ENCODE results near the gene NEK4.

NEK4 gene

DNA sequence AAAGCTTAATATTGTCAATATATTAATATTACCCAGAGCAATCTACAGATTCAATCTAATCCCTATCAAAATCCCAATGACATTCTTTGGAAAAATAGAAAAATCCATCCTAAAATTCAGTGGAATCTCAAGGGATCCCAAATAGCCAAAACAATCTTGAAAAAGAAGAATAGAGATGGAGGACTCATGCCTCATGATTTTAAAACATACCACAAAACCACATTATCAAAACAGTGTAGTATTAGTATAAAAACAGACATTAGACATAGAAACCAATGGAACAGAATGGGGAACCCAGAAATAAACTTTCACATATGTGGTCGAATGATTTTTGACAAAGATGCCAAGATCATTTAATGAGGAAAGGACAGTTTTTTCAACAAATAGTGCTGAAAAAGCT is 14.6 kb downstream of the NEK4 start:
- no peak for DNase-seq (ENCODE audit: insufficient read length, low spot score)
- FAIRE-seq, result no peak
- TF ChIP-seq PAX5 (IDR thresholded peaks at IDR 0.05; ENCODE audit: insufficient read depth, low read length, severe bottlenecking), result no peak
- TF ChIP-seq TAF1 (IDR thresholded peaks at IDR 0.05; ENCODE audit: low read depth, low read length), result no peak
- no peak for TF ChIP-seq POLR2A (IDR thresholded peaks at IDR 0.05; ENCODE audit: low read depth, low read length)
- no peak for TF ChIP-seq POU2F2 (IDR thresholded peaks at IDR 0.05; ENCODE audit: low read depth, low read length)
- no peak for TF ChIP-seq POLR2AphosphoS5 (IDR thresholded peaks at IDR 0.05; ENCODE audit: low read depth, low read length)
- no peak for TF ChIP-seq SPI1 (IDR thresholded peaks at IDR 0.05; ENCODE audit: low read depth, low read length)

DNA sequence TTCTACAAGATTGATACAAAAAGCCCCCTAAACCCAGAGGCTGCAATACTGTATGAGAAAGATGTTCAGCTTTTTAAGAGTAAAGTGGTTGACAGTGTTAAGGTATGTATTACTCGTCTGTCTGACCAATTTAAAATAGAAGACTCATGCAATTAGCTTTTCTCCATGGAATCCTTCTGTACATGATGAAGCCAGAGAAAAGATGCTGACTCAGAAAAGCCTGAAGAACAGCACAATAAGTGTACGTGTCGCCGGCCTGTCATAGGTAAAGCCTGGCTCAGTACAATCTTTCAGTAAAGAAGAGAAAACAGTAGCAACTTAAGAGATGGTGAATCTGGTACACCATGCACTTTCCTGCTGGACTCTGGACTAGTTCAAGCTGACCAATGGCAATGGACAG is 16.4 kb downstream of the NEK4 start:
- DNase-seq (ENCODE audit: insufficient read length, low spot score) (no peak), FAIRE-seq (no peak)
- TF ChIP-seq SPI1 (IDR thresholded peaks at IDR 0.05; ENCODE audit: low read depth, low read length) (no peak), POLR2AphosphoS5 (IDR thresholded peaks at IDR 0.05; ENCODE audit: low read depth, low read length) (no peak), PAX5 (IDR thresholded peaks at IDR 0.05; ENCODE audit: insufficient read depth, low read length, severe bottlenecking) (no peak), TAF1 (IDR thresholded peaks at IDR 0.05; ENCODE audit: low read depth, low read length) (no peak), POU2F2 (IDR thresholded peaks at IDR 0.05; ENCODE audit: low read depth, low read length) (no peak), POLR2A (IDR thresholded peaks at IDR 0.05; ENCODE audit: low read depth, low read length) (no peak)

DNA sequence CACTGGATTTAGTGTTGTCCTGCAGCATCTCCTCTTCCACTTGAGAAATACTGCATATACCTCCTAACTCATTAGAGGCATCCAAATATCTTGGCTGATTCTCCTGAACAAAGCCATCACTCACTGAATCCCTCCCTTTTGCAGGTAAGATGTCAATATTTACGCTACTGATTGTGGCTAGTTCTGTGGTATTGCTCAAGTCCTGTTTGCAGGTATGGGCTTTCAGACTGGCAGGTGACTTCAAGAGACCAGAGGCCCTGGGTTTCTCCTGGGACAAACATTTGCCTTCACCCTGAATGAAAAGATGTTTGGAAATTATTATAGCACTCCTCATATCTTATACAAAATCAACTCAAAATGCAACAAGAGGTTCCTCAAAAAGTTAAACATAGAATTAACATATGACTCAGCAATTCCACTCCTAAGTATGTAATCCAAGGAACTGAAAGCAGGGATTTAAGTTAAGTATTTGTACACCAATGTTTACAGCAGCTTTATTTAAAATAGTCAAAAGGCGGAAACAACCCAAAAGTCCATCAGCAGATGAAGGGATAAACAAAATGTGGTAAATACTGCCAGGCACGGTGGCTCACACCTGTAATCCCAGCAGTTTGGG is 18.6 kb downstream of the NEK4 start:
- DNase-seq (ENCODE audit: insufficient read length, low spot score), result no peak
- TF ChIP-seq SPI1 (IDR thresholded peaks at IDR 0.05; ENCODE audit: low read depth, low read length) (no peak), PAX5 (IDR thresholded peaks at IDR 0.05; ENCODE audit: insufficient read depth, low read length, severe bottlenecking) (no peak), POLR2A (IDR thresholded peaks at IDR 0.05; ENCODE audit: low read depth, low read length) (no peak), POU2F2 (IDR thresholded peaks at IDR 0.05; ENCODE audit: low read depth, low read length) (no peak), TAF1 (IDR thresholded peaks at IDR 0.05; ENCODE audit: low read depth, low read length) (no peak), POLR2AphosphoS5 (IDR thresholded peaks at IDR 0.05; ENCODE audit: low read depth, low read length) (no peak)

DNA sequence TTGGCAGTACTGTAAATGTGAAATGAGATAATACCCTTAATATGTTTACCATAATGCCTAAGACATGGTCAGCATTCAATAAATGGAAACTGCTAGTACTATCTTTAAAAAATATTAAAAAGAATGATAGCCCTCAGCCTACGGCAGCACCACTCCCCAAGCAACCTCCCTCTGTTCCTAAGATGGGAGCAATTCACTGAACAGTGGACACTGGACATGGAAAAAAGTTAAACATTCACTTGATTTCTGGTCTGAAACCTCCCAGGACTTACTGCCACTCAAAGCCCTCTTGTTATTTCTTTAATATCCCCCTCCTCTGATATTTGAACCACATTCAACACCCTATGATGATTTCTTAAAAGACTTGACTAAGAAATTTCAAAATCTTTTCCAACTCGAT is 27.0 kb downstream of the NEK4 start:
- no peak for DNase-seq (ENCODE audit: insufficient read length, low spot score)
- FAIRE-seq, result no peak
- TF ChIP-seq PAX5 (IDR thresholded peaks at IDR 0.05; ENCODE audit: insufficient read depth, low read length, severe bottlenecking) (no peak), POLR2AphosphoS5 (IDR thresholded peaks at IDR 0.05; ENCODE audit: low read depth, low read length) (no peak), SPI1 (IDR thresholded peaks at IDR 0.05; ENCODE audit: low read depth, low read length) (no peak), POLR2A (IDR thresholded peaks at IDR 0.05; ENCODE audit: low read depth, low read length) (no peak), POU2F2 (IDR thresholded peaks at IDR 0.05; ENCODE audit: low read depth, low read length) (no peak), TAF1 (IDR thresholded peaks at IDR 0.05; ENCODE audit: low read depth, low read length) (no peak)

More for the DNA sequence above, 18.6 kb downstream of the NEK4 start:
- FAIRE-seq, result peak; percentile 57

DNA sequence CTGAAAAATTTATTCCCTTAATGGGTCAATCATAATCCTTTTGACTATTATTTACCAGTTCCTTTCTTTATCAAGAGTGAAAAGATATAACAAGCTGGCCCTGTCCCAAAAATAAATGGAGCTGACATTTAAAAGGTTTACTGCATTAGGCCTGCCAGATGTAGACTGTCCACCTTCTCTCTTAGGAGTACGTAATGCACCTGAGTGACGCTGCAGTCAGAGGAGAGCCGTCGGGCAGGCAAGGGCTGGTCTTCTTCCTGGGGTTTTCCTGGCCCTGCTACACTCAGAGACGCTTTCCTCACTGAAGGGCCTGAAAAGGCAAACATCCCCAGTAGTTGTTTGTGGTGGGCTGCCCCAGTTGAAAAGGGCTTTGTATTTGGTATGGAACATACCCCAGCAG is 27.6 kb downstream of the NEK4 start:
- FAIRE-seq (no peak), DNase-seq (ENCODE audit: insufficient read length, low spot score) (no peak)
- no peak for TF ChIP-seq SPI1 (IDR thresholded peaks at IDR 0.05; ENCODE audit: low read depth, low read length)
- no peak for TF ChIP-seq PAX5 (IDR thresholded peaks at IDR 0.05; ENCODE audit: insufficient read depth, low read length, severe bottlenecking)
- TF ChIP-seq TAF1 (IDR thresholded peaks at IDR 0.05; ENCODE audit: low read depth, low read length), result no peak
- TF ChIP-seq POLR2A (IDR thresholded peaks at IDR 0.05; ENCODE audit: low read depth, low read length), result no peak
- no peak for TF ChIP-seq POLR2AphosphoS5 (IDR thresholded peaks at IDR 0.05; ENCODE audit: low read depth, low read length)
- TF ChIP-seq POU2F2 (IDR thresholded peaks at IDR 0.05; ENCODE audit: low read depth, low read length), result no peak

DNA sequence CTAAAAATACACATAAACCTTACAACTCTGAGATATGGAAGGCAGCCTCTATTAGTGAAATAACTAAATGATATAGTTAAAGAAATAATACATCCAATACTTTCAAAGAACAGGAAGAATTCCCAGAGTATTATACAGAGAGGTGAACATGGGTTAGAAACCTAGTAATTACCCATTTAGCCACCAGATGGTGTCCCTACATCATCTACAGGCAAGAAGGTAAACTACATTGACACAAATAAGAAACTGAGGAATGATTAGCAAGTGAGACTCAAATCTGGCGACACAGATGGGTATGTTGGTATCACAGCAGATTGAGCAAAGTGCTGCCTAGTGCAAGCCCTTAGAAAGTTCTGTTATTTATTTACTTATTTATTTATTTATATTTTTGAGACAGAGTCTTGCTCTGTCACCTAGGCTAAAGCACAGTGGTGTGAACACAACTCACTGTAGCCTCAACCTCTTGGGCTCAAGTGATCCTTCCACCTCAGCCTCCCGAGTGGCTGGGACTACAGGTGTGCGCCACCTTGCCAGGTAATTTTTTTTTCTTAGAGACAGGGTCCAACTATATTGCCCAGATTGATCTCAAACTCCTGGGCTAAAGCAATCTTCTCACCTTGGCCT is 28.2 kb downstream of the NEK4 start:
- FAIRE-seq, result peak; percentile 78
- DNase-seq (ENCODE audit: insufficient read length, low spot score), result peak; percentile 13
- no peak for TF ChIP-seq TAF1 (IDR thresholded peaks at IDR 0.05; ENCODE audit: low read depth, low read length)
- no peak for TF ChIP-seq POU2F2 (IDR thresholded peaks at IDR 0.05; ENCODE audit: low read depth, low read length)
- no peak for TF ChIP-seq POLR2AphosphoS5 (IDR thresholded peaks at IDR 0.05; ENCODE audit: low read depth, low read length)
- TF ChIP-seq POLR2A (IDR thresholded peaks at IDR 0.05; ENCODE audit: low read depth, low read length), result no peak
- no peak for TF ChIP-seq SPI1 (IDR thresholded peaks at IDR 0.05; ENCODE audit: low read depth, low read length)
- no peak for TF ChIP-seq PAX5 (IDR thresholded peaks at IDR 0.05; ENCODE audit: insufficient read depth, low read length, severe bottlenecking)

DNA sequence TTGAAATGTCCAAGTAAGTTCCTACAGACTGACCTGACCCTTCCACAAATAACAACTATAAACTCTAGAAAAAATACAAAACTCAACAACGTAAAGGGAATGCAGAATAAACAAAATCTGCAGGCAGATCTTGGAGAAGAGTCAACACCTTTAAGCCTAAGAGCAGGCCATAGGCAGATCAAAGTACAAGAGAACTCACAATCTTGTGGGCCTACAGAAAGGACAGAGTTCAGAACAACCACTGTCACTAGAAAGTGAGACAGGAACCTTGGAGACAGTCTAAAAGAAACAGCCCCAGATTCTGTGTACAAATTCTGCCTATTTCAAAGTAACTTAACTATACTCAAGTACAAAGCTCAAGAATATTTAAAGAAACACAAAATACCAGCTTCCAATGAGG is 31.0 kb downstream of the NEK4 start:
- FAIRE-seq (no peak), DNase-seq (ENCODE audit: insufficient read length, low spot score) (no peak)
- TF ChIP-seq POLR2AphosphoS5 (IDR thresholded peaks at IDR 0.05; ENCODE audit: low read depth, low read length) (no peak), TAF1 (IDR thresholded peaks at IDR 0.05; ENCODE audit: low read depth, low read length) (no peak), POLR2A (IDR thresholded peaks at IDR 0.05; ENCODE audit: low read depth, low read length) (no peak), SPI1 (IDR thresholded peaks at IDR 0.05; ENCODE audit: low read depth, low read length) (no peak), POU2F2 (IDR thresholded peaks at IDR 0.05; ENCODE audit: low read depth, low read length) (no peak), PAX5 (IDR thresholded peaks at IDR 0.05; ENCODE audit: insufficient read depth, low read length, severe bottlenecking) (no peak)

DNA sequence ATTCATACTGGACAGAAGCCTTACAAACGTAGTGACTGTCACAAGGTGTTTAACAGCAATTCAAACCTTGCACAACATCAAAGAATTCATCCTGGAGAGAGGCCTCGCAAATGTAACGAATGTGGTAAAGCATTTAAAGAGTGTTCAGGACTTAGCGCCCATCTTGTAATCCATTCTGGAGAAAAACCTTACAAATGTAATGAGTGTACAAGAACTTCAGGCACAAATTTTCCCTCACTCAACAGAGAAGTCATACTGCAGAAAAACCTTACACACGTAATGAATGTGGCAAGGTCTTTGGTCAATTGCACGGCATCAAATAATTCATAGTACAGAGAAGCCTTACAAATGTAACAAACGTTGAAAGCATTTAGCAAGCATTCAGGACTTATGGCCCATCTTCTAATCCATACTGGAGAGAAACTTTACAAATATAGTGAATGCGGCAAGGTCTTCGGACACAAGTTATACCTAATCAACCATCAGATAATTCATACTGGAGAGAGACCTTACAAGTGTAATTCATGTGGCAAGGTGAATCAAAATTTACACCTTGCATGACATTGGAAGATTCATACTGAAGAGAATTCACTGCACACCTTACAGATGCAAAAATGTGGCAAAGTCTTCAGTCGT is 37.4 kb downstream of the NEK4 start:
- no peak for DNase-seq (ENCODE audit: insufficient read length, low spot score)
- FAIRE-seq, result peak; percentile 69
- TF ChIP-seq POLR2A (IDR thresholded peaks at IDR 0.05; ENCODE audit: low read depth, low read length) (no peak), POU2F2 (IDR thresholded peaks at IDR 0.05; ENCODE audit: low read depth, low read length) (no peak), POLR2AphosphoS5 (IDR thresholded peaks at IDR 0.05; ENCODE audit: low read depth, low read length) (no peak), PAX5 (IDR thresholded peaks at IDR 0.05; ENCODE audit: insufficient read depth, low read length, severe bottlenecking) (no peak), TAF1 (IDR thresholded peaks at IDR 0.05; ENCODE audit: low read depth, low read length) (no peak), SPI1 (IDR thresholded peaks at IDR 0.05; ENCODE audit: low read depth, low read length) (no peak)

DNA sequence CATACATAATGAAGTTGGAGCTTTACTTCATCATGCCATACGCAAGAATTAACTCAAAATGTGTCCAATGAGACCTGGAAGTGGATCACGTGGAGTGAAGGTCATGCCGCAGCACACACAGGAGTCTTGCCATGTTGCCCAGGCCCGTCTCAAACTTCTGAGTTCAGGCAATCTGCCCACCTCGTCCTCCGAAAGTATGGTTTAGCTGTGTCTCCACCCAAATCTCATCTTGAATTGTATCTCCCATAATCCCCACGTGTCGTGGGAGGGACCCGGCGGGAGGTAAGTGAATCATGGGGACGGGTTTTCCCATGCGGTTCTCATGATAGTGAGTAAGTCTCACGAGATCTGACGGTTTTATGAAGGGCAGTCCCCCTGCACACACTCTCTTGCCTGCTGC is 39.1 kb downstream of the NEK4 start:
- DNase-seq (ENCODE audit: insufficient read length, low spot score) (no peak), FAIRE-seq (no peak)
- TF ChIP-seq POU2F2 (IDR thresholded peaks at IDR 0.05; ENCODE audit: low read depth, low read length), result no peak
- no peak for TF ChIP-seq SPI1 (IDR thresholded peaks at IDR 0.05; ENCODE audit: low read depth, low read length)
- no peak for TF ChIP-seq TAF1 (IDR thresholded peaks at IDR 0.05; ENCODE audit: low read depth, low read length)
- no peak for TF ChIP-seq POLR2AphosphoS5 (IDR thresholded peaks at IDR 0.05; ENCODE audit: low read depth, low read length)
- TF ChIP-seq POLR2A (IDR thresholded peaks at IDR 0.05; ENCODE audit: low read depth, low read length), result no peak
- no peak for TF ChIP-seq PAX5 (IDR thresholded peaks at IDR 0.05; ENCODE audit: insufficient read depth, low read length, severe bottlenecking)

All from GM12891 (cell line).